ENCODE measurements around the gene CDK2.
A peak's percentile ranks its signal among the peaks of the same experiment; 100 is the strongest.

CDK2 gene

DNA sequence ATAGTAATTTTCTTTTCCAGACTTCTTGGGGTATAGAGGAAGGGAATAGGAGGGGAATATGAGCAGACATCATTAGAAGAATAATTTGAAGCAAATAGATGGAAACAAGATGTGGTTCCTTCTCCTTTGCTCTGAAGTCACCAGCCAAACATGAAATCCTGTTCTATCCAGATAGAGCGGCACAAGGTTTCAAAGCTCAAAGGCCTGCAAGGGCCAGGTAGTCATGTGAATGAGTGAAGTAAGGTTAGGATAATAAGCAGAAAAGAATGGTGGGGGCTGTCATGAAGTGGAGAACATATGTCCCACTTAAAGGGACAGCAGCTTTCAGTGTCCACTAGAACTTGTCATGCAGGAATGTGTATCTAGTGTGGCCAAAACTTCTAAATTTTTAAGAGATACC lies 51.7 kb downstream of the CDK2 start:
- H3K9me3 ChIP-seq (ENCODE audit: control insufficient read depth, insufficient read depth, low read depth, low read length): no peaks in the 10 kb centered on the region
- H3K27ac ChIP-seq (ENCODE audit: low read depth, low read length): no peak overlapping the region
- H3K27me3 ChIP-seq (ENCODE audit: control insufficient read depth, insufficient read depth, low read length): no peaks in the 10 kb centered on the region
- H3K4me3 ChIP-seq (ENCODE audit: low read depth, low read length): no peak overlapping the region
- no peak overlapping the region for H3K9ac ChIP-seq (ENCODE audit: low read length)
- peaks cover 5% of the 10 kb centered on the region; the same call in 1 of the 2 replicates for H3K36me3 ChIP-seq (ENCODE audit: control insufficient read depth, insufficient read depth, low read length)
- peaks cover 27% of the 10 kb centered on the region for H3K4me1 ChIP-seq (ENCODE audit: control insufficient read depth, insufficient read depth, low read length)

DNA sequence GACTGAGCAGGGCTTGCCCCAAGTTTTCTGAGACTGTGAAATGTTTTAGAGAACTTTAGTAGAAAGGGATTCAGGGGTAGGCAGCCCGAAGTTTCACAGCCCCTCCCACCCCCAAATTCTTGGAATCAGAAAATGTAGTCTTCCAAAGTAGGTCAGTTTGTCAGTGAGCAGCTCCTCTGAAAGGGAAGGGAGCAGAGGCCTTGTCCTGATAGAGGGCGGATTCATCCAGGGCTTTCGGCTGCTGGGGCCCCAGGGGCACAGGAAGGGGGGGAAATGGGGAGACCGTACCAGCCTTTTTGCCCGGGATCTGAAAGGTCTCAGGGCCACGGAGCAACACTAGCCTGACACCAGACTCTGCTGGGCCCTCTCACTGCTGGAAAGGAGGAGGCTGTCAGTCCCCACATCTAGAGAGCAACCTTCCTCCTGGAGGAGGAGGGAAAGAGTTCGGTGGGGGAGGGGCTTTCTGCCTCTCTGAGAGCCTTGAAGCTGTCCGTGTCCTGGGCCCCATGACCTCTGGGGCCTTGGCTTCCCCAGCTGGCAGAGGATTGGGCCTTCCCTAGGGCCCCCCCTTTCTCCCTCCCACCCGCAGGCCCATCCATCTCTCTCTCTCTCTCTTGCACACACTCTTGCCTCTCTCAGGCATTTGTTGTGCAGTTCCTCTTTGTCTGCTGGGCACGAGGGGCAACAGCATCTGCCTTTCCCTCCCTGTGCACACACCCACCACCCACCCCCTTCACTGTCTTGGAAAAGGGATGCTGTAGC lies 54.0 kb downstream of the CDK2 start, which contains the start of gene IKZF4:
IKZF4 (plus strand) TSS at position 621 of the 762 bp plus-strand sequence. CDS start 451 bp downstream, outside the sequence.
- peak within 1 kb of the TSS; percentile 46 for H3K9ac ChIP-seq (ENCODE audit: low read length)
- peaks cover 27% of the 10 kb centered on the region for H3K4me1 ChIP-seq (ENCODE audit: control insufficient read depth, insufficient read depth, low read length)

DNA sequence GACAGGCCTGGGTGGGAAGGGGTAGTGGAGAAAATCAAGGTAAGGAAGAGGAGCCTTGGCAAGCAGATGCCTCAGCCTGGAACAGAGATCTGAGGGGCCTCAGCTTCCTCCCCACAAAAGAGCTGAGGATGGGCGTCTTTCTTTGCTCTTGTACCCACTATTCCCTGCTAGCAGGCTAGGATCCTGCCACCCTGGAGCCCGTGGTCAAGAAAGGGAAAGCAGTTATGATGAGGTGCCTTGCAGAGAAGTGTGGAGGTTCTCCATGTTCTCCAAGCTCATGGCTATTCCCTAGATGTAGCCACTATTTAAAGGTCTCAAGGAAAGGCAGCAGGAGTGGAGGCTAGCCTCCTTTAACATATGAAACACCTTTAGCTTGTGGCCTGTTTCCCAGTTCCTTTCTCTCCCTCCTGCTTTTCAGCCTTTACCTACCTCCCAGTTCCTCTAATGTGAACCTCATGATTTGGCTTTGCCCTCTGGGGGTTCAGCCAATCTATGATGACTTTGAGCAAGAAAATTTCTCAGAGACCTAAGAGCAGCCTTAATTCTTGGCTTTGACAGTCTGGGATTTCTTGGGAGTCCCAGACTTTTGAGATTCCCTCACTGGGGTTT lies 55.4 kb downstream of the CDK2 start:
- H3K4me1 ChIP-seq (ENCODE audit: control insufficient read depth, insufficient read depth, low read length): peaks cover 27% of the 10 kb centered on the region
- no peaks in the 10 kb centered on the region for H3K27me3 ChIP-seq (ENCODE audit: control insufficient read depth, insufficient read depth, low read length)
- H3K27ac ChIP-seq (ENCODE audit: low read depth, low read length): no peak overlapping the region
- H3K36me3 ChIP-seq (ENCODE audit: control insufficient read depth, insufficient read depth, low read length): peaks cover 18% of the 10 kb centered on the region; the same call in 1 of the 2 replicates
- no peak overlapping the region for H3K9ac ChIP-seq (ENCODE audit: low read length)
- no peaks in the 10 kb centered on the region for H3K9me3 ChIP-seq (ENCODE audit: control insufficient read depth, insufficient read depth, low read depth, low read length)
- H3K4me3 ChIP-seq (ENCODE audit: low read depth, low read length): peak overlapping the region; percentile 55

More for the DNA sequence above, 54.0 kb downstream of the CDK2 start, which contains the start of gene IKZF4:
- Histone ChIP-seq H3K27me3 (ENCODE audit: control insufficient read depth, insufficient read depth, low read length) (no peaks in the 10 kb centered on the region), H3K9me3 (ENCODE audit: control insufficient read depth, insufficient read depth, low read depth, low read length) (no peaks in the 10 kb centered on the region), H3K27ac (ENCODE audit: low read depth, low read length) (no peak within 1 kb of the TSS), H3K4me3 (ENCODE audit: low read depth, low read length) (peak within 1 kb of the TSS; percentile 55), H3K36me3 (ENCODE audit: control insufficient read depth, insufficient read depth, low read length) (peaks cover 11% of the 10 kb centered on the region; the same call in 1 of the 2 replicates)

Measured in HUES6 (cell line).